IMR-90 (cell line): ENCODE measurements around the gene PAM. TPM values are rescaled to one million over a fixed set of nuclear protein-coding genes. Genes with fewer than 3 reads are reported as not detected.

Experiments
- ATAC-seq: fragments of 200-7000 bp; cut with Tn5 transposase; 2 replicates; pipeline ENCODE4 v1.9.1; 2020; ENCODE audit warnings: low read depth, mild to moderate bottlenecking, moderate library complexity
- BruUV-seq: library from RNA; stranded (reverse); fragments of 400-500 nt; replicated peaks from 2 replicates; lab custom pipeline; 2021; lab: Mats Ljungman, UMichigan
- CTCF ChIA-PET: fragments of 300-600 bp; formaldehyde crosslinking; extraction: SDS; loops from one replicate; lab custom pipeline; 2021; ENCODE audit warnings: antibody characterized with exemption; lab: Yijun Ruan, JAX
- POLR2A ChIA-PET: fragments of 300-600 bp; sonication (Branson Sonifier 250); formaldehyde crosslinking; loops from one replicate; lab custom pipeline; 2022; ENCODE audit warnings: antibody characterized with exemption; ENCODE audit not compliant: unreplicated experiment; lab: Charles Lee
- DNase-seq: peaks from one replicate; pipeline ENCODE4 v3.0.0; 2013
- H2AFZ ChIP-seq: replicated peaks from 2 replicates; pipeline ENCODE3; 2013; ENCODE audit warnings: low read length, mild to moderate bottlenecking; ENCODE audit not compliant: poor library complexity
- H2AK5ac ChIP-seq: 2 replicates; pipeline ENCODE4 v1.6.1; 2013; ENCODE audit warnings: low read depth, low read length, inconsistent platforms
- H2AK9ac ChIP-seq: replicated peaks from 2 replicates; pipeline ENCODE3; 2013; ENCODE audit warnings: mild to moderate bottlenecking, low read depth, low read length, moderate library complexity; ENCODE audit not compliant: poor library complexity
- H2BK120ac ChIP-seq: 2 replicates; pipeline ENCODE4 v1.6.1; 2013; ENCODE audit warnings: low read depth, low read length, inconsistent platforms
- H2BK15ac ChIP-seq: 3 replicates; pipeline ENCODE4 v1.6.1; 2013; ENCODE audit warnings: low read depth, low read length, inconsistent platforms
- H2BK20ac ChIP-seq: 2 replicates; pipeline ENCODE4 v1.6.1; 2013; ENCODE audit warnings: low read depth, mild to moderate bottlenecking, inconsistent platforms, low read length, moderate library complexity
- H2BK5ac ChIP-seq: 2 replicates; pipeline ENCODE4 v1.6.1; 2013; ENCODE audit warnings: mild to moderate bottlenecking, low read depth, low read length, inconsistent platforms; ENCODE audit not compliant: poor library complexity, severe bottlenecking
- H3K14ac ChIP-seq: replicated peaks from 2 replicates; pipeline ENCODE4 v1.6.1; 2013; ENCODE audit warnings: low read depth, low read length, inconsistent platforms
- H3K18ac ChIP-seq: 2 replicates; pipeline ENCODE4 v1.6.1; 2013; ENCODE audit warnings: low read depth, low read length, control low read depth
- H3K23ac ChIP-seq: 2 replicates; pipeline ENCODE4 v1.6.1; 2013; ENCODE audit warnings: low read depth, low read length, inconsistent platforms
- H3K27ac ChIP-seq: 2 replicates; pipeline ENCODE4 v1.5.1; 2013; ENCODE audit warnings: mild to moderate bottlenecking, control low read depth, low read length; ENCODE audit not compliant: insufficient read depth
- H3K27me3 ChIP-seq: 2 replicates; pipeline ENCODE4 v1.6.1; 2013; ENCODE audit warnings: low read length; ENCODE audit not compliant: control insufficient read depth, insufficient read depth
- H3K36me3 ChIP-seq: 2 replicates; pipeline ENCODE4 v1.6.1; 2013; ENCODE audit warnings: low read length, mixed read lengths; ENCODE audit not compliant: control insufficient read depth, insufficient read depth
- H3K4ac ChIP-seq: 2 replicates; pipeline ENCODE4 v1.6.1; 2013; ENCODE audit warnings: low read depth, low read length, inconsistent platforms
- H3K4me1 ChIP-seq: 2 replicates; pipeline ENCODE4 v1.6.1; 2013; ENCODE audit warnings: low read length, mixed read lengths; ENCODE audit not compliant: control insufficient read depth, insufficient read depth
- H3K4me2 ChIP-seq: 2 replicates; pipeline ENCODE4 v1.6.1; 2013; ENCODE audit warnings: low read depth, mild to moderate bottlenecking, control low read depth, low read length, moderate library complexity
- H3K4me3 ChIP-seq: 2 replicates; pipeline ENCODE4 v1.5.1; 2013; ENCODE audit warnings: low read depth, mild to moderate bottlenecking, control low read depth, low read length, moderate library complexity; ENCODE audit not compliant: insufficient read depth
- H3K56ac ChIP-seq: 2 replicates; pipeline ENCODE4 v1.6.1; 2013; ENCODE audit warnings: low read length, inconsistent platforms; ENCODE audit not compliant: insufficient read depth; ENCODE audit errors: extremely low read depth
- H3K79me1 ChIP-seq, 2 experiments: 2 replicates each; pipeline ENCODE4 v1.6.1; 2013; ENCODE audit warnings: low read length in 2 of 2, inconsistent platforms in 1 of 2, low read depth in 1 of 2
- H3K9ac ChIP-seq: 2 replicates; pipeline ENCODE4 v1.6.1; 2013; ENCODE audit warnings: low read depth, low read length, control low read depth
- H3K9me1 ChIP-seq: 2 replicates; pipeline ENCODE4 v1.6.1; 2013; ENCODE audit warnings: low read length, inconsistent platforms; ENCODE audit not compliant: insufficient read depth
- H3K9me3 ChIP-seq: 2 replicates; pipeline ENCODE4 v1.6.1; 2013; ENCODE audit warnings: low read length; ENCODE audit not compliant: control insufficient read depth, insufficient read depth
- H4K20me1 ChIP-seq: 2 replicates; pipeline ENCODE4 v1.6.1; 2013; ENCODE audit warnings: low read length, inconsistent platforms; ENCODE audit not compliant: insufficient read depth
- H4K5ac ChIP-seq: 2 replicates; pipeline ENCODE4 v1.6.1; 2013; ENCODE audit warnings: mild to moderate bottlenecking, low read depth, low read length, control low read depth
- H4K8ac ChIP-seq, 2 experiments: 2 replicates each; pipeline ENCODE4 v1.6.1; 2013; ENCODE audit warnings: low read depth in 2 of 2, low read length in 2 of 2, control low read depth in 1 of 2, inconsistent platforms in 1 of 2
- H4K91ac ChIP-seq: 2 replicates; pipeline ENCODE4 v1.6.1; 2013; ENCODE audit warnings: low read depth, low read length, inconsistent platforms; ENCODE audit not compliant: insufficient read depth
- BHLHE40 ChIP-seq: fragments of 150-350 bp; IDR thresholded peaks from 2 replicates; pipeline ENCODE4 v1.6.1; 2016; ENCODE audit warnings: mild to moderate bottlenecking, low read depth, low read length
- CEBPB ChIP-seq: IDR thresholded peaks from 2 replicates; pipeline ENCODE4 v1.6.1; 2012; ENCODE audit warnings: low read depth, low read length, improper control_type of control experiment
- CHD1 ChIP-seq: IDR thresholded peaks from 2 replicates; pipeline ENCODE4 v1.6.1; 2012; ENCODE audit warnings: low read depth, low read length, improper control_type of control experiment
- FOS ChIP-seq: fragments of 150-350 bp; IDR thresholded peaks from 2 replicates; pipeline ENCODE4 v1.6.1; 2016; ENCODE audit warnings: low read depth, low read length
- MAFK ChIP-seq: IDR thresholded peaks from 2 replicates; pipeline ENCODE4 v1.6.1; 2012; ENCODE audit warnings: low read depth, low read length, improper control_type of control experiment
- MAZ ChIP-seq: IDR thresholded peaks from 2 replicates; pipeline ENCODE4 v1.6.1; 2012; ENCODE audit warnings: low read depth, mild to moderate bottlenecking, low read length, improper control_type of control experiment, moderate library complexity, borderline replicate concordance
- MXI1 ChIP-seq: IDR thresholded peaks from 2 replicates; pipeline ENCODE4 v1.6.1; 2012; ENCODE audit warnings: low read depth, mild to moderate bottlenecking, low read length, moderate library complexity, borderline replicate concordance
- NFE2L2 ChIP-seq: fragments of 150-350 bp; IDR thresholded peaks from 2 replicates; pipeline ENCODE4 v1.6.1; 2016; ENCODE audit warnings: low read depth, mild to moderate bottlenecking, low read length
- POLR2A ChIP-seq: IDR thresholded peaks from 2 replicates; pipeline ENCODE4 v1.6.1; 2012; ENCODE audit warnings: mild to moderate bottlenecking, low read depth, low read length
- RAD21 ChIP-seq: IDR thresholded peaks from 2 replicates; pipeline ENCODE4 v1.6.1; 2012; ENCODE audit warnings: low read length, improper control_type of control experiment
- RCOR1 ChIP-seq: IDR thresholded peaks from 2 replicates; pipeline ENCODE4 v1.6.1; 2012; ENCODE audit warnings: mild to moderate bottlenecking, low read length, improper control_type of control experiment; ENCODE audit not compliant: insufficient replicate concordance
- RFX5 ChIP-seq: IDR thresholded peaks from 2 replicates; pipeline ENCODE4 v1.8.0; 2012; ENCODE audit warnings: low read depth, mild to moderate bottlenecking, low read length, moderate library complexity
- SMC3 ChIP-seq: fragments of 150-350 bp; IDR thresholded peaks from 2 replicates; pipeline ENCODE4 v1.6.1; 2016; ENCODE audit warnings: low read depth, mild to moderate bottlenecking, antibody characterized with exemption, low read length, moderate library complexity
- WGBS, 2 experiments: methylation state at CpG; one replicate each; pipeline versions ENCODE4 v1.1.5 to v1.1.7; 2013; ENCODE audit warnings: missing lambda C conversion rate in 2 of 2; ENCODE audit not compliant: insufficient read length in 1 of 2; ENCODE audit errors: extremely low coverage in 2 of 2; 5-methylcytosine and 5-hydroxymethylcytosine counted together
- dilution Hi-C: fragments of 300-500 bp; cut with HindIII; formaldehyde crosslinking; loops from one replicate; pipeline ENCODE4 v1.14.3; 2018; ENCODE audit warnings: low sequenced_read_pairs; ENCODE audit not compliant: unreplicated experiment
- in situ Hi-C: fragments of 300-500 bp; cut with MboI; formaldehyde crosslinking; loops from 3 replicates; pipeline ENCODE4 v1.14.3; 2019; ENCODE audit warnings: low sequenced_read_pairs, inconsistent platforms, mixed read lengths
- intact Hi-C: fragments of 100-400 bp; cut with micrococcal nuclease; formaldehyde crosslinking; loops from 2 replicates; pipeline ENCODE4 v1.10.0; 2022
- polyA plus RNA-seq, 3 experiments: library from polyadenylated mRNA; depleted of rRNA; stranded (reverse); fragments of >200 nt; gene quantifications; 2 replicates each; pipeline ENCODE4 v1.2.3, GENCODE V29; 2012; ENCODE audit warnings: low replicate concordance in 1 of 3
- total RNA-seq: library from RNA; depleted of rRNA; stranded (reverse); fragments of >200 nt; gene quantifications from 2 replicates; pipeline ENCODE4 v1.2.3, GENCODE V29; 2012
- TF ChIP-seq, protein P1 (sequence below): conservative IDR thresholded peaks from 2 replicates; pipeline ENCODE4 v1.5.1; 2012; ENCODE audit warnings: mild to moderate bottlenecking, low read depth, low read length, improper control_type of control experiment
- TF ChIP-seq, protein P2 (sequence below): fragments of 150-350 bp; IDR thresholded peaks from 2 replicates; pipeline ENCODE4 v1.6.1; 2016; ENCODE audit warnings: low read depth, mild to moderate bottlenecking, low read length, moderate library complexity, borderline replicate concordance
- TF ChIP-seq, protein P3 (sequence below): fragments of 150-350 bp; IDR thresholded peaks from 2 replicates; pipeline ENCODE4 v1.6.1; 2017; ENCODE audit warnings: mild to moderate bottlenecking, antibody characterized with exemption, low read length, low read depth

The PAM gene
- total and polyA plus RNA-seq, 2 of the 4 experiments (the other 2 are of a cell fraction): 115 to 179 TPM

DNA sequence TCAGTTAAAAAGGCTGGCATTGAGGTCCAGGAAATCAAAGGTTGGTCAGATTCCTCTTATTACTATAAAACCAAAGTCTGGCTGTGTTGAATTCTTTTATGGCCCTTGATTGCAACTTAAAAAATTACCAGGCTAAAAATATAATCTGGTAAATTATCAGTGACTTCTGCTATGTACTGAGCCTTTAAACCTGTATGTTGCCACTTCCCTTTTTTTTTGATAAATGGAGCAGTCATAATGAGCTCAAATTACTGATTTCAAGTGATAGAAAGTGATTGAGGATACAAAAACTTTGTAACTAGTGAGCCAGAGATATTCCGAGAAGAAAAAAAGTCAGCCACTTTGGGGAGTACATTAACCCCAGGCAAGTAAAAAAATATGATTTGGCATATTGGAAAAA lies 264.7 kb downstream of the PAM start:
- Histone ChIP-seq H4K5ac (no peak overlapping the region), H3K14ac (no peak overlapping the region), H3K23ac (no peak overlapping the region), H3K79me1 (no peaks in the 10 kb centered on the region), H4K20me1 (no peaks in the 10 kb centered on the region), H2AK9ac (no peak overlapping the region), H3K27ac (no peak overlapping the region), H3K4me1 (peaks cover under 1% of the 10 kb centered on the region), H3K4ac (no peak overlapping the region), H3K4me3 (no peak overlapping the region), H3K27me3 (no peaks in the 10 kb centered on the region), H3K9me3 (no peaks in the 10 kb centered on the region), H3K9ac (no peak overlapping the region), H4K91ac (no peak overlapping the region), H2AFZ (no peak overlapping the region), H2BK5ac (no peak overlapping the region), H3K18ac (no peak overlapping the region), H2BK120ac (no peak overlapping the region), H2AK5ac (no peak overlapping the region), H2BK15ac (no peak overlapping the region), H4K8ac (no peak overlapping the region), H3K56ac (no peak overlapping the region), H3K36me3 (peaks cover 10% of the 10 kb centered on the region), H3K4me2 (no peak overlapping the region), H2BK20ac (no peak overlapping the region), H3K9me1 (no peaks in the 10 kb centered on the region)
- ATAC-seq: no peak
- no TSS peak for BruUV-seq
- no peak for DNase-seq
- CTCF ChIA-PET: no interaction called here
- no CpG with 5 or more reads among the region's 1 CpG for WGBS, 2 experiments
- intact Hi-C loops (no loop called here), dilution Hi-C loops (no loop called here), in situ Hi-C loops (no loop called here)
- POLR2A ChIA-PET: no interaction called here
- TF ChIP-seq FOS: no peak
- TF ChIP-seq, protein P1, sequence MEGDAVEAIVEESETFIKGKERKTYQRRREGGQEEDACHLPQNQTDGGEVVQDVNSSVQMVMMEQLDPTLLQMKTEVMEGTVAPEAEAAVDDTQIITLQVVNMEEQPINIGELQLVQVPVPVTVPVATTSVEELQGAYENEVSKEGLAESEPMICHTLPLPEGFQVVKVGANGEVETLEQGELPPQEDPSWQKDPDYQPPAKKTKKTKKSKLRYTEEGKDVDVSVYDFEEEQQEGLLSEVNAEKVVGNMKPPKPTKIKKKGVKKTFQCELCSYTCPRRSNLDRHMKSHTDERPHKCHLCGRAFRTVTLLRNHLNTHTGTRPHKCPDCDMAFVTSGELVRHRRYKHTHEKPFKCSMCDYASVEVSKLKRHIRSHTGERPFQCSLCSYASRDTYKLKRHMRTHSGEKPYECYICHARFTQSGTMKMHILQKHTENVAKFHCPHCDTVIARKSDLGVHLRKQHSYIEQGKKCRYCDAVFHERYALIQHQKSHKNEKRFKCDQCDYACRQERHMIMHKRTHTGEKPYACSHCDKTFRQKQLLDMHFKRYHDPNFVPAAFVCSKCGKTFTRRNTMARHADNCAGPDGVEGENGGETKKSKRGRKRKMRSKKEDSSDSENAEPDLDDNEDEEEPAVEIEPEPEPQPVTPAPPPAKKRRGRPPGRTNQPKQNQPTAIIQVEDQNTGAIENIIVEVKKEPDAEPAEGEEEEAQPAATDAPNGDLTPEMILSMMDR: no peak
- TF ChIP-seq, protein P2, sequence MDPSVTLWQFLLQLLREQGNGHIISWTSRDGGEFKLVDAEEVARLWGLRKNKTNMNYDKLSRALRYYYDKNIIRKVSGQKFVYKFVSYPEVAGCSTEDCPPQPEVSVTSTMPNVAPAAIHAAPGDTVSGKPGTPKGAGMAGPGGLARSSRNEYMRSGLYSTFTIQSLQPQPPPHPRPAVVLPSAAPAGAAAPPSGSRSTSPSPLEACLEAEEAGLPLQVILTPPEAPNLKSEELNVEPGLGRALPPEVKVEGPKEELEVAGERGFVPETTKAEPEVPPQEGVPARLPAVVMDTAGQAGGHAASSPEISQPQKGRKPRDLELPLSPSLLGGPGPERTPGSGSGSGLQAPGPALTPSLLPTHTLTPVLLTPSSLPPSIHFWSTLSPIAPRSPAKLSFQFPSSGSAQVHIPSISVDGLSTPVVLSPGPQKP: no peak
- TF ChIP-seq MXI1: no peak
- no peak for TF ChIP-seq NFE2L2
- TF ChIP-seq RCOR1: no peak
- no peak for TF ChIP-seq BHLHE40
- TF ChIP-seq, protein P3, sequence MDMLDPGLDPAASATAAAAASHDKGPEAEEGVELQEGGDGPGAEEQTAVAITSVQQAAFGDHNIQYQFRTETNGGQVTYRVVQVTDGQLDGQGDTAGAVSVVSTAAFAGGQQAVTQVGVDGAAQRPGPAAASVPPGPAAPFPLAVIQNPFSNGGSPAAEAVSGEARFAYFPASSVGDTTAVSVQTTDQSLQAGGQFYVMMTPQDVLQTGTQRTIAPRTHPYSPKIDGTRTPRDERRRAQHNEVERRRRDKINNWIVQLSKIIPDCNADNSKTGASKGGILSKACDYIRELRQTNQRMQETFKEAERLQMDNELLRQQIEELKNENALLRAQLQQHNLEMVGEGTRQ: no peak
- no peak for TF ChIP-seq MAZ
- no peak for TF ChIP-seq CHD1
- TF ChIP-seq CEBPB: no peak
- TF ChIP-seq POLR2A: no peak
- TF ChIP-seq SMC3: no peak
- no peak for TF ChIP-seq RFX5
- TF ChIP-seq MAFK: no peak
- no peak for TF ChIP-seq RAD21
